Measurements from ENCODE around the gene LATS1.

DNA sequence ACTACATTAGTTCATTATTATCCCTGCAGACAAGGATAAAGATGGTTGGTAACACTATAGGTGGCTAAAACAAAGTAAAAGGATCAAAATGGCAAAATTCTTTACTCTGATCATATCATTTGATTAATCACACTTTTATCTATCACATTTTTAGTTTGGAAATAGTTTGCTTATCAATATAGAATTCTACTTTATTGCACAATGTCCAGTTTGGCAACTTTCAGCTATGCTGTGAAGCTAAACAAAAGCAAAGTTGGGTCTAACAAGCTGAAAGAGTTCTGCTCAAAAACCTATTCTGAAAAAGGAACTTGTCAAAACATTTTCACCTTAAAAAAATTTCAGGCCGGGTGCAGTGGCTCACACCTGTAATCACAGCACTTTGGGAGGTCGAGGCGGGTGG lies 7.9 kb upstream of the LATS1 start:
- TF ChIP-seq, protein P1, sequence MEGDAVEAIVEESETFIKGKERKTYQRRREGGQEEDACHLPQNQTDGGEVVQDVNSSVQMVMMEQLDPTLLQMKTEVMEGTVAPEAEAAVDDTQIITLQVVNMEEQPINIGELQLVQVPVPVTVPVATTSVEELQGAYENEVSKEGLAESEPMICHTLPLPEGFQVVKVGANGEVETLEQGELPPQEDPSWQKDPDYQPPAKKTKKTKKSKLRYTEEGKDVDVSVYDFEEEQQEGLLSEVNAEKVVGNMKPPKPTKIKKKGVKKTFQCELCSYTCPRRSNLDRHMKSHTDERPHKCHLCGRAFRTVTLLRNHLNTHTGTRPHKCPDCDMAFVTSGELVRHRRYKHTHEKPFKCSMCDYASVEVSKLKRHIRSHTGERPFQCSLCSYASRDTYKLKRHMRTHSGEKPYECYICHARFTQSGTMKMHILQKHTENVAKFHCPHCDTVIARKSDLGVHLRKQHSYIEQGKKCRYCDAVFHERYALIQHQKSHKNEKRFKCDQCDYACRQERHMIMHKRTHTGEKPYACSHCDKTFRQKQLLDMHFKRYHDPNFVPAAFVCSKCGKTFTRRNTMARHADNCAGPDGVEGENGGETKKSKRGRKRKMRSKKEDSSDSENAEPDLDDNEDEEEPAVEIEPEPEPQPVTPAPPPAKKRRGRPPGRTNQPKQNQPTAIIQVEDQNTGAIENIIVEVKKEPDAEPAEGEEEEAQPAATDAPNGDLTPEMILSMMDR (IDR thresholded peaks at IDR 0.05) = no peak
- no peak for TF ChIP-seq POLR2AphosphoS5 (IDR thresholded peaks at IDR 0.05)
